ENCODE results near the gene INVS. TPM values are rescaled to one million over a fixed set of nuclear protein-coding genes. Genes with fewer than 3 reads are reported as not detected.

INVS gene
- total and polyA plus RNA-seq, 2 donors (not counting 1 experiment from before 2014, with no cell fraction given) = 13.9 to 37.0 TPM

GRCh38 chr9:100277166-100277979 is 178.3 kb downstream of the INVS start:
- H3K27ac Mint-ChIP-seq = no peak overlapping the region
- no peaks in the 10 kb centered on the region for H3K27me3 Mint-ChIP-seq
- ATAC-seq (ENCODE audit: low read depth) = no peak

More at GRCh38 chr9:100277166-100277979, 178.3 kb downstream of the INVS start:
- Mint-ChIP-seq H3K4me1 (no peaks in the 10 kb centered on the region), H3K4me3 (no peak overlapping the region), H3K9me3 (ENCODE audit: insufficient read depth) (no peaks in the 10 kb centered on the region)
- Histone ChIP-seq H3K27me3 (replicated peaks in 1 of 4; ENCODE audit: control extremely low read depth in 1 of 4, control insufficient read depth in 3 of 4, insufficient read depth in 4 of 4, low read length in 3 of 4) (no peaks in the 10 kb centered on the region), H3K9me3 (ENCODE audit: control extremely low read depth in 1 of 3, control insufficient read depth in 2 of 3, insufficient read depth in 1 of 3, low read length in 2 of 3) (no peaks in the 10 kb centered on the region), H3K4me1 (ENCODE audit: control insufficient read depth in 2 of 2, insufficient read depth in 2 of 2, low read length in 2 of 2) (no peaks in the 10 kb centered on the region), H4K20me1 (ENCODE audit: control insufficient read depth, insufficient read depth, low read length, poor library complexity, severe bottlenecking) (no peaks in the 10 kb centered on the region), H3K9ac (ENCODE audit: low read length) (no peak overlapping the region), H3K79me2 (ENCODE audit: control insufficient read depth, insufficient read depth, low read length) (no peaks in the 10 kb centered on the region), H2AFZ (ENCODE audit: insufficient read depth, low read depth, low read length, poor library complexity, severe bottlenecking) (no peak overlapping the region), H3K27ac (ENCODE audit: low read length in 2 of 2) (no peak overlapping the region), H3K4me2 (replicated peaks; ENCODE audit: low read depth, low read length, poor library complexity, severe bottlenecking) (no peak overlapping the region), H3K36me3 (replicated peaks in 1 of 2; ENCODE audit: control extremely low read depth in 1 of 2, control insufficient read depth in 1 of 2, extremely low read depth in 1 of 2, insufficient read depth in 2 of 2, low read length in 1 of 2) (peaks cover 2 to 19% of the 10 kb centered on the region in 2 experiments), H3K4me3 (ENCODE audit: control extremely low read depth in 1 of 5, extremely low read depth in 1 of 5, insufficient read depth in 1 of 5, low read depth in 2 of 5, low read length in 4 of 5) (no peak overlapping the region)
- no peak for DNase-seq
- ChIA-PET CTCF (interaction anchor here (0.7 kb wide), 1 partner anchor 159 kb away, joined by 3 read pairs; no protein-coding TSS in a partner anchor), POLR2A (interaction anchor here (0.6 kb wide), 1 partner anchor 1092 kb away, joined by 3 read pairs; no protein-coding TSS in a partner anchor)
- 100% methylated on average over 1 of the region's 5 CpGs for WGBS (ENCODE audit: insufficient coverage)
- no peak for TF ChIP-seq CTCF (IDR thresholded peaks at IDR 0.05)
- no peak for TF ChIP-seq EZH2 (IDR thresholded peaks at IDR 0.05; ENCODE audit: borderline replicate concordance, insufficient read depth, low read depth, low read length, poor library complexity, severe bottlenecking)
- intact Hi-C loops (cut with micrococcal nuclease) = no loop called here
